WTC11 (cell line): ENCODE results near the gene CHRM2. TPM values are rescaled to one million over a fixed set of nuclear protein-coding genes. Genes with fewer than 3 reads are reported as not detected.

Experiments
- ATAC-seq: fragments of 200-7000 bp; cut with Tn5 transposase; 2 replicates; pipeline ENCODE4 v1.10.0; 2021; ENCODE audit warnings: mild to moderate bottlenecking, moderate library complexity
- CTCF ChIA-PET: fragments of 300-600 bp; sonication (Branson Sonifier 250); formaldehyde crosslinking; loops from one replicate; lab custom pipeline; 2021; ENCODE audit warnings: antibody characterized with exemption; lab: Charles Lee
- POLR2A ChIA-PET: fragments of 350-600 bp; sonication (Branson Sonifier 250); formaldehyde crosslinking; loops from one replicate; lab custom pipeline; 2021; ENCODE audit warnings: antibody characterized with exemption; lab: Charles Lee
- DNase-seq: peaks from one replicate; pipeline ENCODE4 v3.0.0; 2021; ENCODE audit warnings: low spot score
- H3K27ac Mint-ChIP-seq: 2 replicates; pipeline ENCODE4 v1.8.0; 2021; ENCODE audit warnings: mixed read lengths
- H3K27me3 Mint-ChIP-seq: 2 replicates; pipeline ENCODE4 v1.8.0; 2021; ENCODE audit warnings: low read depth, mild to moderate bottlenecking, moderate library complexity, mixed read lengths
- H3K36me3 Mint-ChIP-seq: 2 replicates; pipeline ENCODE4 v1.8.0; 2021; ENCODE audit warnings: mixed read lengths
- H3K4me1 Mint-ChIP-seq: 2 replicates; pipeline ENCODE4 v1.8.0; 2022; ENCODE audit warnings: mixed read lengths
- H3K4me3 Mint-ChIP-seq: 2 replicates; pipeline ENCODE4 v1.8.0; 2021; ENCODE audit warnings: mild to moderate bottlenecking, moderate library complexity, mixed read lengths
- H3K9me3 Mint-ChIP-seq: 2 replicates; pipeline ENCODE4 v1.8.0; 2021; ENCODE audit warnings: mixed read lengths
- CBFB ChIP-seq: sonication (generic); formaldehyde crosslinking; IDR thresholded peaks from 2 replicates; pipeline ENCODE4 v1.8.1; 2022; ENCODE audit warnings: mild to moderate bottlenecking, low read depth, missing genetic modification reagents
- ELF4 ChIP-seq: sonication (generic); formaldehyde crosslinking; IDR thresholded peaks from 2 replicates; pipeline ENCODE4 v1.8.1; 2022; ENCODE audit warnings: low read depth, mild to moderate bottlenecking, moderate library complexity, missing genetic modification reagents
- ETV6 ChIP-seq: sonication (generic); formaldehyde crosslinking; IDR thresholded peaks from 2 replicates; pipeline ENCODE4 v1.8.1; 2022; ENCODE audit warnings: mild to moderate bottlenecking, missing genetic modification reagents
- FOXJ3 ChIP-seq: sonication (generic); formaldehyde crosslinking; IDR thresholded peaks from 2 replicates; pipeline ENCODE4 v1.9.0; 2021; ENCODE audit warnings: missing genetic modification reagents, mild to moderate bottlenecking, borderline replicate concordance
- IRF2 ChIP-seq: sonication (generic); formaldehyde crosslinking; IDR thresholded peaks from 2 replicates; pipeline ENCODE4 v1.8.0; 2022; ENCODE audit warnings: low read depth, missing genetic modification reagents, borderline replicate concordance
- MXD4 ChIP-seq: fragments of 250-450 bp; sonication (Bioruptor Pico); IDR thresholded peaks from 2 replicates; pipeline ENCODE4 v1.8.0; 2021; ENCODE audit warnings: mild to moderate bottlenecking, moderate library complexity, borderline replicate concordance
- MYBL2 ChIP-seq: sonication (generic); formaldehyde crosslinking; IDR thresholded peaks from 2 replicates; pipeline ENCODE4 v1.8.1; 2023; ENCODE audit warnings: mild to moderate bottlenecking, moderate library complexity, missing genetic modification reagents
- NFATC4 ChIP-seq: fragments of 250-450 bp; sonication (Bioruptor Pico); IDR thresholded peaks from 2 replicates; pipeline ENCODE4 v1.9.0; 2021; ENCODE audit warnings: mild to moderate bottlenecking
- NR2C2 ChIP-seq: sonication (generic); formaldehyde crosslinking; IDR thresholded peaks from 2 replicates; pipeline ENCODE4 v1.8.0; 2022; ENCODE audit warnings: mild to moderate bottlenecking, missing genetic modification reagents
- OVOL2 ChIP-seq: fragments of 250-450 bp; sonication (Bioruptor Pico); IDR thresholded peaks from 2 replicates; pipeline ENCODE4 v1.9.0; 2021; ENCODE audit warnings: mild to moderate bottlenecking, borderline replicate concordance
- PRRX2 ChIP-seq: fragments of 250-450 bp; sonication (Bioruptor Pico); IDR thresholded peaks from 2 replicates; pipeline ENCODE4 v1.8.0; 2021; ENCODE audit warnings: mild to moderate bottlenecking
- SOX15 ChIP-seq: fragments of 250-450 bp; sonication (Bioruptor Pico); IDR thresholded peaks from 2 replicates; pipeline ENCODE4 v1.9.0; 2021; ENCODE audit warnings: mild to moderate bottlenecking
- TEAD1 ChIP-seq: sonication (generic); formaldehyde crosslinking; IDR thresholded peaks from 2 replicates; pipeline ENCODE4 v1.8.0; 2022; ENCODE audit warnings: mild to moderate bottlenecking, missing genetic modification reagents
- ZBTB21 ChIP-seq: sonication (generic); formaldehyde crosslinking; IDR thresholded peaks from 2 replicates; pipeline ENCODE4 v1.8.1; 2023; ENCODE audit warnings: mild to moderate bottlenecking, missing genetic modification reagents, borderline replicate concordance
- ZNF121 ChIP-seq: sonication (generic); formaldehyde crosslinking; IDR thresholded peaks from 2 replicates; pipeline ENCODE4 v1.8.0; 2023; ENCODE audit warnings: missing genetic modification reagents
- ZNF138 ChIP-seq: sonication (generic); formaldehyde crosslinking; conservative IDR thresholded peaks from 2 replicates; pipeline ENCODE4 v1.8.1; 2022; ENCODE audit warnings: mild to moderate bottlenecking, moderate library complexity, missing genetic modification reagents
- ZNF263 ChIP-seq: sonication (generic); formaldehyde crosslinking; IDR thresholded peaks from 2 replicates; pipeline ENCODE4 v1.8.1; 2022; ENCODE audit warnings: low read depth, mild to moderate bottlenecking, moderate library complexity, missing genetic modification reagents
- ZNF396 ChIP-seq: fragments of 250-450 bp; sonication (Bioruptor Pico); IDR thresholded peaks from 2 replicates; pipeline ENCODE4 v1.8.0; 2021; ENCODE audit warnings: mild to moderate bottlenecking, moderate library complexity, borderline replicate concordance
- ZNF425 ChIP-seq: fragments of 250-450 bp; sonication (Bioruptor Pico); conservative IDR thresholded peaks from 2 replicates; pipeline ENCODE4 v1.9.0; 2021; ENCODE audit warnings: mild to moderate bottlenecking
- total RNA-seq: library from RNA; stranded (reverse); gene quantifications from 3 replicates; pipeline ENCODE4 v1.2.3, GENCODE V29; 2021
- TF ChIP-seq, protein P1 (sequence below): sonication (generic); formaldehyde crosslinking; IDR thresholded peaks from 2 replicates; pipeline ENCODE4 v1.8.1; 2023; ENCODE audit warnings: mild to moderate bottlenecking, missing genetic modification reagents
- TF ChIP-seq, protein P2 (sequence below): sonication (generic); formaldehyde crosslinking; IDR thresholded peaks from 2 replicates; pipeline ENCODE4 v1.8.0; 2023; ENCODE audit warnings: missing genetic modification reagents
- TF ChIP-seq, protein P3 (sequence below): sonication (generic); formaldehyde crosslinking; IDR thresholded peaks from 2 replicates; pipeline ENCODE4 v1.8.0; 2023; ENCODE audit warnings: missing genetic modification reagents, mild to moderate bottlenecking, borderline replicate concordance

Gene CHRM2
- total RNA-seq, 1 experiment from 2014 or later: 0.15 TPM

DNA sequence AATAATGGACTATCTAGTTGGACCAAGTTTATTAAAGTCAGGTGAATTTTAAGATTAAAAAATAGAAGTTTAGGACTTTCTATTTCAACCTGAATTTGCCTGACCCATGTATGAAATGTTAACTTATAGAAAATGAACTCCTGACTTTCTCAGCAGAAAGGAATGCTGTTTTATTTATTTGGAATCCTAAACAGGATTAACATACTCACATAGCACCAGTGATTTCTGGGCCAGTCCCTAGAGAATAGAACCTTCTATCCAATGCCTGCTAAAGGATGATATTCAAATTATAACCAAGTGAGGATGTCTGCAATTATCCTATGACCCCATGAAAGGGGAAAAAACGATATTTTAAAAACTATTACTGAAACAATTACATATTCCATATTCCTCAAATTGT is 148.8 kb downstream of the CHRM2 start (continued):
- TF ChIP-seq, protein P1, sequence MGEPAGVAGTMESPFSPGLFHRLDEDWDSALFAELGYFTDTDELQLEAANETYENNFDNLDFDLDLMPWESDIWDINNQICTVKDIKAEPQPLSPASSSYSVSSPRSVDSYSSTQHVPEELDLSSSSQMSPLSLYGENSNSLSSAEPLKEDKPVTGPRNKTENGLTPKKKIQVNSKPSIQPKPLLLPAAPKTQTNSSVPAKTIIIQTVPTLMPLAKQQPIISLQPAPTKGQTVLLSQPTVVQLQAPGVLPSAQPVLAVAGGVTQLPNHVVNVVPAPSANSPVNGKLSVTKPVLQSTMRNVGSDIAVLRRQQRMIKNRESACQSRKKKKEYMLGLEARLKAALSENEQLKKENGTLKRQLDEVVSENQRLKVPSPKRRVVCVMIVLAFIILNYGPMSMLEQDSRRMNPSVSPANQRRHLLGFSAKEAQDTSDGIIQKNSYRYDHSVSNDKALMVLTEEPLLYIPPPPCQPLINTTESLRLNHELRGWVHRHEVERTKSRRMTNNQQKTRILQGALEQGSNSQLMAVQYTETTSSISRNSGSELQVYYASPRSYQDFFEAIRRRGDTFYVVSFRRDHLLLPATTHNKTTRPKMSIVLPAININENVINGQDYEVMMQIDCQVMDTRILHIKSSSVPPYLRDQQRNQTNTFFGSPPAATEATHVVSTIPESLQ (CRISPR knock-in tag): no peak
- no peak for TF ChIP-seq ZNF121 (CRISPR knock-in tag)
- TF ChIP-seq MYBL2 (CRISPR knock-in tag): no peak
- TF ChIP-seq ZNF425 (CRISPR knock-in tag): no peak
- no peak for TF ChIP-seq ZNF263 (CRISPR knock-in tag)
- no peak for TF ChIP-seq OVOL2 (CRISPR knock-in tag)

DNA sequence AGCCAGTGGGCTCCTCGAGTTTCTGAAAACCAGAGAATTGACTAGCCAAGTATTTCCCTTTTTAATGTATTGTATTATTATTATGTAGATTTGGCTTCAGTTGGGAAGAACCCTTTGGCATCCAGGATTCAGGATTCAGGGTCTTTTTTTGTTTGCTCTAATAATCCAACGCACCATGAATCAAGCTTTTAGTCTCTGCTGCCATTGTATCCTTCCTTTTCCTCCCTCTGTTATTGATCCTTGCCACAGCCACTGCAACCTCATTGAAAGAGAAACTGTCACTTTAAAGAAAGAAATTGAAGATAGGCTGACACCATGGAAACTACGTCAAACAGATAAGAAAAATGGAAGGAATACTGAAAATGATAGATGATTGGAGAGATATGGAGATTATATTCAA is 150.0 kb downstream of the CHRM2 start:
- peaks cover 6% of the 10 kb centered on the region for H3K9me3 Mint-ChIP-seq
- no peaks in the 10 kb centered on the region for H3K27me3 Mint-ChIP-seq
- POLR2A ChIA-PET: no interaction called here
- H3K27ac Mint-ChIP-seq: no peak overlapping the region
- H3K36me3 Mint-ChIP-seq: no peaks in the 10 kb centered on the region
- CTCF ChIA-PET: no interaction called here
- ATAC-seq: no peak
- no peak for DNase-seq
- TF ChIP-seq ETV6 (no peak), ZNF425 (CRISPR knock-in tag) (no peak), ZBTB21 (no peak), ELF4 (no peak), NFATC4 (CRISPR knock-in tag) (no peak), ZNF396 (CRISPR knock-in tag) (no peak), MXD4 (no peak), CBFB (CRISPR knock-in tag) (no peak), SOX15 (CRISPR knock-in tag) (no peak)
- TF ChIP-seq, protein P2, sequence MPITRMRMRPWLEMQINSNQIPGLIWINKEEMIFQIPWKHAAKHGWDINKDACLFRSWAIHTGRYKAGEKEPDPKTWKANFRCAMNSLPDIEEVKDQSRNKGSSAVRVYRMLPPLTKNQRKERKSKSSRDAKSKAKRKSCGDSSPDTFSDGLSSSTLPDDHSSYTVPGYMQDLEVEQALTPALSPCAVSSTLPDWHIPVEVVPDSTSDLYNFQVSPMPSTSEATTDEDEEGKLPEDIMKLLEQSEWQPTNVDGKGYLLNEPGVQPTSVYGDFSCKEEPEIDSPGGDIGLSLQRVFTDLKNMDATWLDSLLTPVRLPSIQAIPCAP (CRISPR knock-in tag): no peak
- H3K4me1 Mint-ChIP-seq: peaks cover 9% of the 10 kb centered on the region
- no peak overlapping the region for H3K4me3 Mint-ChIP-seq

- Mint-ChIP-seq H3K27me3 (no peaks in the 10 kb centered on the region), H3K27ac (no peak overlapping the region), H3K9me3 (peaks cover 6% of the 10 kb centered on the region), H3K4me1 (peaks cover 9% of the 10 kb centered on the region), H3K36me3 (no peaks in the 10 kb centered on the region), H3K4me3 (no peak overlapping the region)
- CTCF ChIA-PET: no interaction called here
- ATAC-seq (no peak), DNase-seq (no peak)
- POLR2A ChIA-PET: no interaction called here
- no peak for TF ChIP-seq FOXJ3 (CRISPR knock-in tag)
- TF ChIP-seq IRF2 (CRISPR knock-in tag): no peak
- TF ChIP-seq PRRX2 (CRISPR knock-in tag): no peak
- TF ChIP-seq TEAD1 (CRISPR knock-in tag): no peak
- TF ChIP-seq, protein P3, sequence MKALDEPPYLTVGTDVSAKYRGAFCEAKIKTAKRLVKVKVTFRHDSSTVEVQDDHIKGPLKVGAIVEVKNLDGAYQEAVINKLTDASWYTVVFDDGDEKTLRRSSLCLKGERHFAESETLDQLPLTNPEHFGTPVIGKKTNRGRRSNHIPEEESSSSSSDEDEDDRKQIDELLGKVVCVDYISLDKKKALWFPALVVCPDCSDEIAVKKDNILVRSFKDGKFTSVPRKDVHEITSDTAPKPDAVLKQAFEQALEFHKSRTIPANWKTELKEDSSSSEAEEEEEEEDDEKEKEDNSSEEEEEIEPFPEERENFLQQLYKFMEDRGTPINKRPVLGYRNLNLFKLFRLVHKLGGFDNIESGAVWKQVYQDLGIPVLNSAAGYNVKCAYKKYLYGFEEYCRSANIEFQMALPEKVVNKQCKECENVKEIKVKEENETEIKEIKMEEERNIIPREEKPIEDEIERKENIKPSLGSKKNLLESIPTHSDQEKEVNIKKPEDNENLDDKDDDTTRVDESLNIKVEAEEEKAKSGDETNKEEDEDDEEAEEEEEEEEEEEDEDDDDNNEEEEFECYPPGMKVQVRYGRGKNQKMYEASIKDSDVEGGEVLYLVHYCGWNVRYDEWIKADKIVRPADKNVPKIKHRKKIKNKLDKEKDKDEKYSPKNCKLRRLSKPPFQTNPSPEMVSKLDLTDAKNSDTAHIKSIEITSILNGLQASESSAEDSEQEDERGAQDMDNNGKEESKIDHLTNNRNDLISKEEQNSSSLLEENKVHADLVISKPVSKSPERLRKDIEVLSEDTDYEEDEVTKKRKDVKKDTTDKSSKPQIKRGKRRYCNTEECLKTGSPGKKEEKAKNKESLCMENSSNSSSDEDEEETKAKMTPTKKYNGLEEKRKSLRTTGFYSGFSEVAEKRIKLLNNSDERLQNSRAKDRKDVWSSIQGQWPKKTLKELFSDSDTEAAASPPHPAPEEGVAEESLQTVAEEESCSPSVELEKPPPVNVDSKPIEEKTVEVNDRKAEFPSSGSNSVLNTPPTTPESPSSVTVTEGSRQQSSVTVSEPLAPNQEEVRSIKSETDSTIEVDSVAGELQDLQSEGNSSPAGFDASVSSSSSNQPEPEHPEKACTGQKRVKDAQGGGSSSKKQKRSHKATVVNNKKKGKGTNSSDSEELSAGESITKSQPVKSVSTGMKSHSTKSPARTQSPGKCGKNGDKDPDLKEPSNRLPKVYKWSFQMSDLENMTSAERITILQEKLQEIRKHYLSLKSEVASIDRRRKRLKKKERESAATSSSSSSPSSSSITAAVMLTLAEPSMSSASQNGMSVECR (CRISPR knock-in tag): no peak
- TF ChIP-seq NR2C2 (CRISPR knock-in tag): no peak
- TF ChIP-seq ZNF138 (CRISPR knock-in tag): no peak
These were observed 151.9 kb downstream of the CHRM2 start for GRCh38 chr7:137020351-137020750.
